Ovary (tissue), 9 donors: ENCODE results near the gene TLR8. TPM values are rescaled to one million over a fixed set of nuclear protein-coding genes. Genes with fewer than 3 reads are reported as not detected.

Experiments
- DNase-seq, 5 donors: peaks; one replicate each; pipeline ENCODE4 v3.0.0-alpha.2; 2019 to 2020
- H3K27ac ChIP-seq, 2 donors: fragments of 200-600 bp; one replicate each; pipeline versions ENCODE4 v1.5.1 to v1.8.0; 2019 to 2022
- H3K27me3 ChIP-seq: fragments of 200-600 bp; one replicate; pipeline ENCODE4 v1.8.0; 2022
- H3K36me3 ChIP-seq: fragments of 200-600 bp; sonication (generic); one replicate; pipeline ENCODE4 v1.5.1; 2019
- H3K4me1 ChIP-seq: one replicate; pipeline ENCODE4 v1.8.1; 2013; ENCODE audit warnings: mild to moderate bottlenecking, moderate library complexity; ENCODE audit not compliant: insufficient read depth
- H3K4me3 ChIP-seq: fragments of 200-600 bp; sonication (generic); one replicate; pipeline ENCODE4 v1.5.1; 2017
- H3K9me3 ChIP-seq, 2 donors: fragments of 200-600 bp in 1 of 2; sonication (generic) in 1 of 2; one replicate each; pipeline versions ENCODE4 v1.5.1 to v1.8.1; 2013 to 2019; ENCODE audit warnings: mild to moderate bottlenecking in 1 of 2, moderate library complexity in 1 of 2
- CTCF ChIP-seq, 3 donors: fragments of 450-650 bp in 2 of 3; fragments of 200-600 bp in 1 of 3; IDR thresholded peaks; one replicate each; pipeline versions ENCODE4 v1.5.1 to v1.8.0; 2016 to 2022; ENCODE audit warnings: antibody characterized with exemption in 3 of 3, mild to moderate bottlenecking in 1 of 3
- EP300 ChIP-seq: sonication (generic); formaldehyde crosslinking; IDR thresholded peaks from one replicate; pipeline ENCODE4 v1.6.1; 2017; ENCODE audit warnings: antibody characterized with exemption
- POLR2A ChIP-seq: fragments of 450-650 bp; IDR thresholded peaks from one replicate; pipeline ENCODE4 v1.6.1; 2017; ENCODE audit warnings: antibody characterized with exemption, mild to moderate bottlenecking, moderate library complexity
- WGBS, 3 donors: extraction: QIAGEN DNeasy Blood & Tissue Kit in 1 of 3; methylation state at CpG; one replicate each; pipeline versions ENCODE4 v1.1.5 to v1.1.7; 2013 to 2017; 5-methylcytosine and 5-hydroxymethylcytosine counted together
- intact Hi-C, 4 donors: fragments of 100-400 bp; cut with DNase I; formaldehyde crosslinking; loops; one replicate each; pipeline versions ENCODE4 v1.11.0 to v1.15.1; 2022 to 2023
- polyA plus RNA-seq, 2 donors: library from polyadenylated mRNA; stranded (reverse); fragments of 200-250 nt in 1 of 2; fragments of 350-450 nt in 1 of 2; fragmentation: Illumina TruSeq in 1 of 2; extraction: RNeasy Lipid Tissue Mini Kit (QIAGEN cat#74804) in 1 of 2; gene quantifications; one replicate each; pipeline ENCODE4 v1.2.3, GENCODE V29; 2013 to 2014
- total RNA-seq, 7 donors: library from RNA; depleted of rRNA in 2 of 7; stranded (reverse); fragments of >200 nt in 2 of 7; fragmentation: NEBNext Ultra II Directional in 3 of 7; extraction: Animal tissue kit (Norgen Biotek cat#: 25700) in 3 of 7; gene quantifications; one replicate each; pipeline versions ENCODE4 v1.1.0 to v1.2.4, GENCODE V29; 2016 to 2023
- donor health status: DM: no; HTN: no; CAD: no; lungs with moderate emphysema.
- donor health status: DM: no; HTN: no; CAD: no.
- donor health status: Bipolar disorder and iron deficiency.
- donor health status: DM: yes; HTN: yes; CAD: no.
- donor health status: DM: no; HTN: no; CAD: no.
- donor health status: DM: yes; HTN: yes; CAD: no.

TLR8 gene
- total and polyA plus RNA-seq, 9 donors = 0.18 to 2.5 (median 0.30) TPM

GRCh38 chrX:12910423-12911121 is 4.2 kb downstream of the TLR8 start:
- TF ChIP-seq CTCF (IDR thresholded peaks at IDR 0.05) (no peak), EP300 (no peak), POLR2A (no peak)
- intact Hi-C loops = no loop called here
- H3K9me3 ChIP-seq = no peaks in the 10 kb centered on the region
- H3K4me1 ChIP-seq = no peaks in the 10 kb centered on the region
- H3K27ac ChIP-seq = no peak overlapping the region
- H3K4me3 ChIP-seq = no peak overlapping the region
- DNase-seq = no peak
- H3K36me3 ChIP-seq = no peaks in the 10 kb centered on the region
- WGBS, 3 donors = 44 to 56% (median 50%) methylated on average over 10 of the region's 10 CpGs
- H3K27me3 ChIP-seq = no peaks in the 10 kb centered on the region

GRCh38 chrX:12911122-12911470 is 4.7 kb downstream of the TLR8 start:
- 66 to 76% (median 72%) methylated on average over 2 of the region's 2 CpGs for WGBS, 3 donors
- intact Hi-C loops = no loop called here
- Histone ChIP-seq H3K27ac (no peak overlapping the region), H3K4me1 (no peaks in the 10 kb centered on the region), H3K9me3 (no peaks in the 10 kb centered on the region), H3K4me3 (no peak overlapping the region), H3K36me3 (no peaks in the 10 kb centered on the region), H3K27me3 (no peaks in the 10 kb centered on the region)
- TF ChIP-seq CTCF (IDR thresholded peaks at IDR 0.05) (no peak), POLR2A (no peak), EP300 (no peak)
- DNase-seq = no peak

GRCh38 chrX:12912791-12913482 is 6.5 kb downstream of the TLR8 start:
- Histone ChIP-seq H3K4me3 (no peak overlapping the region), H3K36me3 (no peaks in the 10 kb centered on the region), H3K27ac (no peak overlapping the region), H3K9me3 (no peaks in the 10 kb centered on the region), H3K4me1 (no peaks in the 10 kb centered on the region), H3K27me3 (no peaks in the 10 kb centered on the region)
- WGBS, 3 donors = 55 to 66% (median 65%) methylated on average over 5 of the region's 5 CpGs
- DNase-seq = no peak
- intact Hi-C loops = no loop called here
- no peak for TF ChIP-seq POLR2A
- TF ChIP-seq EP300 = no peak
- TF ChIP-seq CTCF (IDR thresholded peaks at IDR 0.05) = no peak

- WGBS, 3 donors = 46 to 67% (median 52%) methylated on average over 2 of the region's 2 CpGs
- no peak overlapping the region for H3K4me3 ChIP-seq
- H3K27me3 ChIP-seq = no peaks in the 10 kb centered on the region
- DNase-seq = no peak
- no peak overlapping the region for H3K27ac ChIP-seq
- H3K4me1 ChIP-seq = no peaks in the 10 kb centered on the region
- H3K36me3 ChIP-seq = no peaks in the 10 kb centered on the region
- H3K9me3 ChIP-seq = no peaks in the 10 kb centered on the region
- intact Hi-C loops = no loop called here
- TF ChIP-seq CTCF (IDR thresholded peaks at IDR 0.05) = no peak
- TF ChIP-seq EP300 = no peak
- no peak for TF ChIP-seq POLR2A
These were observed 11.3 kb downstream of the TLR8 start for GRCh38 chrX:12917753-12918152.
